Stimulated activated CD4-positive, alpha-beta T cell treated with anti-CD3 and anti-CD28 coated beads, Interleukin-12 subunit alpha, Interleukin-12 subunit beta, amount 100 ng/mL, for 24 hours (primary cell): ENCODE measurements around the gene CDK14.

Experiments used
- DNase-seq, 2 experiments: peaks; one replicate each; pipeline ENCODE4 v3.0.0-alpha.2; 2020; ENCODE audit warnings: low read depth in 2 of 2

Gene CDK14

GRCh38 chr7:90839727-90840291 is 243.7 kb downstream of the CDK14 start:
- no peak for DNase-seq

DNA sequence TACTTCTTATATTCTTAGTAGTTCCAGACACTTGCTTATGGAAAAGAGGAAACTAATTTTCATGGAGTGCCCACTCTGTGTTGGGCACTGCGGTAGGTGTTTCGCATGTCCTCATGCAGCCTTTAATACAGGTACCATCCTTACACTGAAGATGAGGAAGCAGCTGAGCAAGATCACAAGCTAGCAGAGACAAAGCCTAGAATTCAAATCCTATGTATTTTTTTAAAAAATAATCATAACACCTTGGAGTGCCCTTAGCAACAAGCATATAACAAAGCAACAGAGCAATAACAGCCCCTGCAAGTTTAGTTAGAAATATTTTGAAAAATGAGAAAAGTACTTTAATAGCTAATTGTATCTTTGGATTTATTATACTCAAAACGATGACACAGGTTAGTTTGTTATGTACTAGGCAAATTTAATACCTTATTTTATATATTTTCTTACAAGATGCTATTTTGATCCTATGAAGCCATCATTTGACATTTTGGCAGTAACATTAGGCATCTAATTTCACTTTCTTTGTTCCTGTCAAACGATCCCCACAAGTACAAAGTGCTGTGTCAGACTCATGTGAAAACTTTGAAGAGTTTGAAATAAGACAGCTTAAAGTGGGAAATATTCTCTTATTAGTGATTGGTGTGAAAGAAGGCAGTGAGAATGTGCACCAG is 245.8 kb downstream of the CDK14 start:
- DNase-seq = no peak

GRCh38 chr7:90842430-90842788 is 246.3 kb downstream of the CDK14 start:
- DNase-seq = no peak

GRCh38 chr7:90843472-90843871 is 247.4 kb downstream of the CDK14 start:
- DNase-seq = no peak

- DNase-seq = no peak
Observed at GRCh38 chr7:90844421-90844820, 248.3 kb downstream of the CDK14 start.

DNA sequence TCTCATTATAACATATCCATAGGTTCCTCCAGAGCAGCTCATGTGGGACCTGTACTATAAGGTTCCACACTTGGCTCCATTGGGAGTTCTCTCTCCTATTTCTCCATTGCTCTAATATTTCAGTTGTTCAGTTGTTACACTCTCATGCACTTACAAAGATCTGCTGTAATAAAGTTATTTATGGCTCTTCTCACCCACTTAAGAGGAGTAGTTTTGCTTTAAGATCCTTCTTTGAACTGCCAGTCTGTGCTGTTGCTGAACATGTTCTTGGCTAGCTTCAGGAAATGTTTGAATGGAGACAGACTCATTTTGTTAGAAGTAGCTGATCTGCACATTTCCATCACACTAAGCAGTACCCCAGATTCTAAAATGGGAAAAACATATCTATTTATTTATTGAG is 250.1 kb downstream of the CDK14 start:
- DNase-seq = no peak

- DNase-seq = no peak
Observed at GRCh38 chr7:90850066-90850465, 253.9 kb downstream of the CDK14 start.

DNA sequence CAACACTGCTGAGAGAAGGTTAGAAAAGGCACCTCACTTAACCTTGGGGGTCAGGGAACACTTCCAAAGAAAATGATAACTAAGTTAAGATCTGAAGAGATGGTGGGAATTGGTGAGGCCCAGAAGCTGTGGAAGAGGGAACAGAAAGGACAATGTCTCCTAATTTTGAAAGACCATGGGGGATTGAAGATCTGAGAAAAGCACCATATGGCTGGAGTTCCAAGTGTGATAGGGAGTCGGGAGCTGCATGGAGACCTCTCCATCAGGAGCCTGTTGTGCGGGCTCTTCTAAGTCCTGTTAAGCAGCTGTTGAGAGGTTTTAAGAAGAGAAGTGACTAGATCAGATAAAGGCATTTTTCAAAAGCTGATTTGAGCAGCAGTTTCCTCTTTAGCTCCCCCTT is 254.3 kb downstream of the CDK14 start:
- DNase-seq = no peak

DNA sequence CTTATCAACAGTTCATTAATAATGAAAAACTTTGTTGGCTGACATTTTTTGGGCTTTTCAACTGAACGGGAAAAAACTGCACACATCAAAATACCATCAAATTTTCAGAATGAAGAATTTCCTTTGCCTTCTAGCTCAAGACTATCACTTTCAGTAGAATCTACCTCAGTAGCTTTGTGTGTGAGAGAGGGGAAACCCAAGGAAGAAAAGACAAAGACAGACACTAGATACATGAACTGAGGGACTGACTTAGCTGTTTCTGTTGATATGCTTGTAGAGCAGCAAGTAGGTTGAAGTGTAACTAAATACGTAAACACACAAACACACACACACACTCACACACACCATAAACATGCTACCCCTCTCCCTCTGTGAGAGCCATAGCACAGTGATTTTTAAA is 257.1 kb downstream of the CDK14 start:
- DNase-seq = no peak

DNA sequence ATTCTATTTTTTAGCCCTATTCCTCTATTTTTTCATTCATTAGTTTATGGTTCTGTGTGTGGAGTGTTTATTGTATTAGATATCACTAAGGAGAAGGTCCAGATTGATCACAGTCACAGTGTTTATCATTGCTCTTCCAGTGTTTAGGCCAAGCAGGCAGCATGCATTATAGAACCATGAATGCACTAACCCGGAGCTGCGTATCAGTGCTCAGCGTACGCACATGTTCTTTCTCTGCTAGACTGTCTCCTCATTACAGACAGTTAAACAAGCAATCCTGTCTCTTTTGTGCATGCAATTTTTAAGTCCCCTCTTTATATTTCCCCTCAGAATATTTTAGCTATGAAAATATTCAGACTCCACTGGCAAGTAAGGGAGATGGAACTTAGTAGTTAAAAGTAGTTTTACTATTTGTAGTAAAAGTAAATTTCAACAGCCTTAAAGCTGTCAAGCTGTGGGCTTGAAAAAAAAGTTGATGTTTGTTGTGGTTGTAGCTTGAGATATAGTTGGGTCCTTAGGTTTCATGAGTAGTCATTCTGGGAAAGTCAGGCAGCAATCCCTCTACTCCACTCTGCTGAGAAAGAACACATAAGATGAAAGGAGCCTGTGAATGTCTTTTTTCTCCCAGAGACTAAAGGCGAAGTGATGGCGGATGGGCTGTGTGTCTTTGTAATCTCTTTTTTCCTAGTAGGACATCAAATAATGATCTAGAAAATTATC is 260.4 kb downstream of the CDK14 start:
- DNase-seq = no peak

DNA sequence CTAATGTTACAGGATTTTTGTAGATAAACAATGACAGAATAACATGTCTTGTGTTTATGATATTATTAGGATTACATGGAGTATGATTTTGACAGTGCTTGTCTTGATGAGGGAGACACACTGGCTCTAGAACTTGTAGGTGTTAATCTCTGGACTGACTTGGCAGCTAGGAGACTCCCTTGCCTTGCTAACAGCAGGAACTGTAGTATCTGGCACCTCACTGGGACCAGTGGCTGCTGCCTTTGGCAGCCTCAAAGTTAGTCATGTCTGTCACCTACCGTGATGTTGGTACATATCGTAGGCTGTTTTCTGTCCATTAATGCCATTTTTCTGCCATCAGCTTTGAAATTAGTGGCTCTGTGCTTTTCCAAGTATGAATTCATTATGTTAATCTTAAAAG is 261.5 kb downstream of the CDK14 start:
- DNase-seq = no peak

DNA sequence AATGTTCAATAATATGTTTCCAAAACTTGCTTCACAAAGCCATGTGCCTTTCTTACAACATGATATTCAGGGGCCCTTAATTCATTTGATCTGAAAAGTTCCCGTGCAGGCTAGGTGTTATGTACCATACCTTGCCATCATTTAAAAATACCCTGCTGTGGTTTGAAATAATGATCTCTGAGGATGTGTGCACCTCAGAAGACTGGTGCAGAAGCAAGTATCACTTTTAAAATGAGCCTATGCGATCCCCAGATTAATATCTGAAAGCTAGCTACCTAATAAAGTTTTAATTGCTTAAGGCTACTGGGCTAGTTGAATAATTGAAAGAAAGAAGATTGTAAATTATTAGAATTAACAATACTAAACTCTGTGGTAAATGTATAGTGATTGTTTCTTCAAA is 262.4 kb downstream of the CDK14 start:
- no peak for DNase-seq

DNA sequence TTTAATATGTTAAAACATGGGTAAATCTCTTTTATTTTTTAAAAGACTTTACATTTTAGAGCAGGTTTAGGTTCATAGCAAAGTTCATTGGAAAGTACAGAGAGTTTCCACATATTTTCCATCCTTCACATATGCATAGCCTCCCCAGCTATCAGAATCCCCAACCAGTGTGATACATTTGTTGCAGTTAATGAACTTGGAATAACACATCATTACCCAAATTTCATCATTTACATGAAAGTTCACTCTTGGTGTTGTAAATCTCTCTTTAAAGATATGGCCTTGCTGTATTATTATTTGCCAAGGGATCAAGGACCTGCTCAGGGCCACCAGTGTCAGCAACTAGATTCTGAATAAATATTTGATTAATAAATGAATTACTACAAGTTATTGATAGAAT is 263.4 kb downstream of the CDK14 start:
- no peak for DNase-seq

- DNase-seq = no peak
Observed at GRCh38 chr7:90864088-90864487, 268.0 kb downstream of the CDK14 start.

GRCh38 chr7:90869335-90869734 is 273.2 kb downstream of the CDK14 start:
- DNase-seq = no peak

- DNase-seq = no peak
Observed at GRCh38 chr7:90876701-90877100, 280.6 kb downstream of the CDK14 start.

DNA sequence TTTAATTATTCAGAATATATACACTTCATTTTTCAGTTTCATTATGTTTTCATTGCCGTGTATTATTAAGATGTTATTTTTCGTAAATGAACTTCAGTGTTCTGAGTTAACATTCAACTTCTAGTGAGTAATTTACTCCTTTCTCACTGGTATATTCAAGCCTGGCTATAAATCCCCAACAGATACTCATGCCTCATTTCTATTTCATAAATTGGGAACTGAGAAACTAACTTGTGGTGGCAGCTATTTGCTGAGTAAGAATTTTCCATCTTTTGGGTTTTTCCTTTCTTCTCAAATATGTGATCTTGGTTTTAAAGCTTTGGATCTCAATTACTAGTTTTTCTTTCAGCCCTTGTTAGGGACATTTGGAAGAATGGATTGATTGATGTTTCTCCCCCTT is 281.1 kb downstream of the CDK14 start:
- DNase-seq = no peak

GRCh38 chr7:90879924-90880323 is 283.8 kb downstream of the CDK14 start:
- DNase-seq = no peak

DNA sequence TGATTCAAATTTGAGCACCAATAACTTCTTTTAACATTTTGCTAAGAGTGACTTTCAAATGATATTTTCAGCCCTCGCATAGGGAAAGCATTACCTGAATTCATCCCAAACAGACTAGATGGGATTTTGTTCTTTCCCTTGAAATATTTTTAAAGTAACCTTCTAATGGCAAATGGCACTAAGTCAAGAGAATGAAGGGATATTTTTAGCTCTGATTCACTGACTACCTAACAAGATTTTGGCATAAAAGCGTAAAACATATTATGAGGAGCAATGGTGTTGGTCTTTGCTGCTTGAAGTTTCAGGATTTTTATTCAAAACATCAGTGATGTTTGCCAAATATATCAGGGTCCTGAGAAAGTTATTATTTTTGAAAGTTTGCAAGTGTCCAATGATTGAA is 290.3 kb downstream of the CDK14 start:
- DNase-seq = no peak

- DNase-seq = no peak
Observed at GRCh38 chr7:90889210-90889609, 293.1 kb downstream of the CDK14 start.

DNA sequence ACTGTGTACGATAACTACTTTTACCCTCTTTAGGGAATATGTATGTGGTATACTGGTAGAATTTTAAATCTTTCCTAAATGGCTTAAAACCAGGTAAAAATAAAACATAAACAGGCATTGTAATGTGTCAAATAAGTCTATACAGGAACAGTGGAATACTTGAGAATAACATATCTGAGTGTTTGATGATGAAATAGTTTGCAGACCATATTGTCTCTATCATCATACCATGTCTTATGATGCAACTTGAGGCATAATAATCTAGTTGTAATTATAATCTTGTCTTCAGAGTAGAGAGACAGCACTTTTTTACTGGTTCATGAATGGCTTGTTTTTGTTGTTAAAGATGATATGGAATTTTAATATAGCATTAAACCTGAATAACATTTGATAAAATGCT is 293.5 kb downstream of the CDK14 start:
- no peak for DNase-seq

DNA sequence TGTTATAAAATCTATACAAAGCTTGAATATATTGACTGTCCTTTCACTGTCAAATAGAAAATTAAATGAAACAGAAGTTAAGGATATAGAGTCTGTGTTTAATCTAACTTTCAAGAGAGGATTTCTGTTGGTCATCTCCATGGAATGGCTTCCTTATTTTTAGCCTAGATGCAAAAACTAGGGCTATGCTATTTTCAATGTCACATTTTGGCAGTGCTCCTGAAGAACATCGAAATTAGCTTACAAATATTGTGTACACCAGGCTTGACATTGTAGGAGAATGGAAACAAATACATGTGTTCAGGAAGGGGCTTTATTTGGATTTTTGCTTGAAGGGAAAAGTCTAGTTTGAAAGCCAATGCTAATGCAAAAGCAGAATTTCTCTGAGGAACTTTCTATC is 295.4 kb downstream of the CDK14 start:
- no peak for DNase-seq

DNA sequence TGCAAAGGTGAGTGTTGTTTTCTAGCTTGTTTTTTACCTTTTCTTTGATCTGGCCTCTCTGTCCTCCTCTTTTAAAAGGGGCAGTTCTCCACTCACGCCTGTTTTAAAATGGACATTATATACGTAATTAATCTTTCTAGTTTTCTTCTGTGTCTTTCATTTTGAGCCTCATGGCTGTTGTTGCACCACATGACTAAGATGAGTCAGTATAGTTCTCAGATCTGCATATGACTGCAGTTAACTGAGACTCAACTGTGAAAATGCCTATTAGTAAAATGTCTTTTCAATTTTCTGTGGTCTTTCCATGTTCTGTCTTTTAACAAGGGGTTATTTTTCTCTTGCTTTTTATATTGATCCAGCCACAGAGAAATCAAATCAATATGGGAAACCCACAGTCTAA is 296.1 kb downstream of the CDK14 start:
- DNase-seq = no peak

DNA sequence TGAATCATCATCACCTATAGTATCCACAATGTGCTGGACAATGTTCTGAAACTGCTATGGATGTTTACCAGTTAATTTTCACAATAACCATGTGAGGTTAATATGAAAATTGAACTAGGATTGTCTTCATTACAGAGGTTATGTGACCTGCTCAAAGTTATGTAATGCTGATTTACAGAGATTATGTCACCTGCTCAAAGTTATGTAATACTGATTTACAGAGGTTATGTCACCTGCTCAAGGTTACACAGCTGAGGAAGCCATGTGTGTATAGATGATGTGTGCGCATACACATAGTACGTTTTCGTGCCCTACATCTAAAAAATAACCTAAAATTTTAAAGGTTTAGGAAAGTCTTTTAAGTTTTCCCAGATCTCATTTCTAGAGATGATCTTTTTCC is 298.0 kb downstream of the CDK14 start:
- no peak for DNase-seq
